ENCODE data around the gene AKR7A2.
"Not testable (repeated sequence)": the region's sequence is repeated elsewhere in the genome, so short reads cannot be mapped to it uniquely, and the experiment has no call there.

Gene AKR7A2

DNA sequence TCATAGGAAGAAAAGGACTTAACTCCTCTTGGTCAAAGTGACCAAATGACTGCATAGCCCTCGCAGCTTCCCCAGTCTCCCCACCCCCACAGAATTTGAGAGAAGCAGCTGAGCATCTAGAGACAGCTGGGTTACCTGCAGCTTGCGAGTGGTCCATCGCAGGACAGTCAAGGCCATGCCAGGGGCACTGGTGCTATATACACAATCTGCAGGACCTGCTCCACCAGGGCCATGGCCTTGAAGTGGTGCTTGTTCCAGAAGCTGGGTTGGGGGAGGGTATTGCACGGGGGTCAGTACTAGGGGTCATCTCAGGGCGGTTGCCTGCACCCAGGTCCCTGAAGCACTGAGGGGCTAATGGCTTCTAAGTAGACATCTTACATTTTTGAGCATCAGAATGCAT lies 49.9 kb downstream of the AKR7A2 start:
- no peak for DNase-seq (ENCODE audit: low read depth, low spot score)

- DNase-seq (ENCODE audit: low read depth, low spot score) = no peak
These were observed 51.5 kb downstream of the AKR7A2 start for GRCh38 chr1:19260211-19261138.

DNA sequence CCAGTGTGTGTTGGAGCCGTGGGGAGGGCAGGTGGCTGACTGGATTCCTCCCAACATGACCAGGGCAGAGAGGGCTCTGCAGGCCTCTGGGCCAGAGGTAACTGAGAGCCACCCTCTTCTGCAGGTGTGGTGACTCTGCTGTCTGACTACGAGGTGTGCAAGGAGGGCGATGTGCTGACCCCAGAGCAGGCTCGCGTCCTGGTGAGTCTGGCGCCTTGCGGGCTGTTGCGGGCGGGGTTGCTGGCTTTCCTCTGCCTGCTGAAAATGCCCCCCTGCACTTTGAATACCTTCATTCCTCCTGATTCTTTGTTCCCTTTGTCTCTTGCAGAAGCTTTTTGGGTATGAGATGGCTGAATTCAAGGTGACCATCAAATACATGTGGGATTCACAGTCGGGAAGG lies 53.6 kb downstream of the AKR7A2 start:
- no peak for DNase-seq (ENCODE audit: low read depth, low spot score)

- DNase-seq (ENCODE audit: low read depth, low spot score) = no peak
These were observed 54.6 kb downstream of the AKR7A2 start for GRCh38 chr1:19257178-19257914.

DNA sequence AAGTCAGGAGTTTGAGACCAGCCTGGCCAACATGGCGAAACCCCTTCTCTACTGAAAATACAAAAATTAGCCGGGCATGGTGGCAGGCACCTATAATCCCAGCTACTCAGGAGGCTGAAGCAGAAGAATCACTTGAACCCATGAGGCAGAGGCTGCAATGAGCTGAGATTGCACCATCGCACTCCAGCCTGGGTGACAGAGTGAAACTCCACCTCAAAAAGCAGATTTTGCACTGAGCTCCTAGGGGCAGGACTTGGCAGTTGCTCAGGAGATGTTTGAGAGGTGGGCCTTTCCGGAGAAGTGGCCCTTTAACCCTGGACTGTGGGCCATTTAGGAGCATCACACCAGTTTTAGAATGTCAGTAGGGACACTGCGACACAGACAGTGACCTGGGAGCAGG lies 55.6 kb downstream of the AKR7A2 start:
- DNase-seq (ENCODE audit: low read depth, low spot score) = not testable (repeated sequence)

DNA sequence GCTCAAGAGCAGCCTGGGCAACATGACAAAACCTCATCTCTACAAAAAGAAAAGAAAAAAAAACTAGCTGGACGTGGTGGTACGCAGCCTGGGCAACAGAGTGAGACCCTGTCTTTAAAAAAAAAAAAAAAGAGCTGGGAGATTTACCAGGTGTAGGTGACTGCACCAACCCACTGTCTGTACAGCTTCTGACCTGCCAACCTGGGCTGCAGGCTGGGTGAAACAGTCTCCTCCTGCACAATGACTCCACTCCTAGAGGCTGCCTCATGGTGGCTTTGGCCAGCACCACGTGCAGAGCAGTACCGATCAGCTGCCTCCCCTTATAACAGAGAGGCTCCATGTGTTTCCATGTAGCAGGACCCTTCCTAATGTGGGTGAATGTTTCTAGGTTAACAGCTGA lies 56.7 kb downstream of the AKR7A2 start:
- no peak for DNase-seq (ENCODE audit: low read depth, low spot score)

DNA sequence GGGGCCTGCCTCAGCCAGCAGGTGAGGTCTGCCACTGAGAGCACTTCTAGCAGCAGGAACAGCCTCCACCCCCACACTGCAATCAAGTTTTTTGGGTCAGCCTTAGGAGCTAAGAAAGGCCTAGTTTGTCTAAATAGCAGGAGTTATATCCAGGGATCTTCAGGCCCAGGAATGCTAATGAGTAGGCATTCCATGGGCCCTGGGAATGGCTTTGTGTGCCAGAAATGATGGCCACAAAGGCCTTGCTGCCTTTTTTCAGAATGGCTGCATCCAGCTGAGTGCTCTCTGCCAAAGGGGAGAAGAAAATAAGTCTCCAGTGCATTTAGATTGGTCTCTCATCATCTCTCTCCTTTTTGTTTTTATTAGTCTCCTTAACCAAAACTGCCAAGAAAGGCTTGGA lies 57.5 kb downstream of the AKR7A2 start:
- no peak for DNase-seq (ENCODE audit: low read depth, low spot score)
